Common myeloid progenitor, CD34-positive (primary cell): ENCODE measurements around the gene STX1A.

ENCODE experiments used
- CTCF ChIA-PET: fragments of 350-600 bp; sonication (Branson Sonifier 250); formaldehyde crosslinking; loops from one replicate; lab custom pipeline; 2021; ENCODE audit warnings: antibody characterized with exemption; lab: Charles Lee
- POLR2A ChIA-PET: fragments of 350-600 bp; sonication (Branson Sonifier 250); formaldehyde crosslinking; loops from one replicate; lab custom pipeline; 2021; ENCODE audit warnings: antibody characterized with exemption; lab: Charles Lee
- DNase-seq, 3 donors: peaks; one replicate each; pipeline versions ENCODE4 v3.0.0 to v3.0.0-alpha.2; 2013
- H3K27ac ChIP-seq, 2 experiments: 1 replicate in 1 of 2; 2 replicates in 1 of 2; pipeline ENCODE4 v1.7.0; 2013; ENCODE audit warnings: inconsistent platforms in 2 of 2, low read length in 2 of 2, mild to moderate bottlenecking in 2 of 2, low read depth in 1 of 2, moderate library complexity in 1 of 2; ENCODE audit not compliant: severe bottlenecking in 2 of 2, insufficient read depth in 1 of 2, poor library complexity in 1 of 2
- H3K27me3 ChIP-seq, 5 experiments: replicated peaks in 2 of 5; 1 replicate in 3 of 5; 2 replicates in 2 of 5; pipeline versions ENCODE4 v1.6.1 to v1.7.0; 2013; ENCODE audit warnings: low read length in 4 of 5, mild to moderate bottlenecking in 2 of 5, moderate library complexity in 2 of 5, inconsistent platforms in 1 of 5; ENCODE audit not compliant: insufficient read depth in 5 of 5, control insufficient read depth in 4 of 5
- H3K36me3 ChIP-seq, 4 experiments: 1 replicate in 2 of 4; 2 replicates in 2 of 4; pipeline versions ENCODE4 v1.6.1 to v1.7.0; 2013; ENCODE audit warnings: low read length in 3 of 4, control low read depth in 1 of 4, mild to moderate bottlenecking in 1 of 4; ENCODE audit not compliant: control insufficient read depth in 4 of 4, insufficient read depth in 4 of 4
- H3K4me1 ChIP-seq, 4 experiments: 1 replicate in 3 of 4; 2 replicates in 1 of 4; pipeline versions ENCODE4 v1.6.1 to v1.7.1; 2013; ENCODE audit warnings: low read length in 3 of 4, mild to moderate bottlenecking in 3 of 4, control low read depth in 1 of 4, inconsistent platforms in 1 of 4, moderate library complexity in 1 of 4; ENCODE audit not compliant: control insufficient read depth in 4 of 4, insufficient read depth in 4 of 4; ENCODE audit errors: control extremely low read depth in 1 of 4
- H3K4me3 ChIP-seq, 7 experiments: 1 replicate in 4 of 7; 2 replicates in 3 of 7; pipeline versions ENCODE4 v1.5.1 to v1.7.0; 2013; ENCODE audit warnings: mild to moderate bottlenecking in 7 of 7, low read length in 6 of 7, moderate library complexity in 6 of 7, inconsistent platforms in 2 of 7, low read depth in 2 of 7, control low read depth in 1 of 7; ENCODE audit not compliant: insufficient read depth in 4 of 7, control insufficient read depth in 1 of 7; ENCODE audit errors: extremely low read depth in 1 of 7
- H3K9me3 ChIP-seq, 5 experiments: 1 replicate in 4 of 5; 2 replicates in 1 of 5; pipeline versions ENCODE4 v1.6.1 to v1.7.1; 2013; ENCODE audit warnings: low read length in 4 of 5, mild to moderate bottlenecking in 2 of 5, inconsistent platforms in 1 of 5, low read depth in 1 of 5, moderate library complexity in 1 of 5; ENCODE audit not compliant: control insufficient read depth in 4 of 5, insufficient read depth in 2 of 5; ENCODE audit errors: control extremely low read depth in 1 of 5
- WGBS: methylation state at CpG from one replicate; pipeline ENCODE4 v1.1.5; 2013; ENCODE audit not compliant: insufficient coverage; 5-methylcytosine and 5-hydroxymethylcytosine counted together

STX1A gene

GRCh38 chr7:73683788-73684693 is 35.4 kb downstream of the STX1A start:
- Histone ChIP-seq H3K27ac (peak overlapping the region; percentile 86 to 88), H3K4me1 (peaks cover 5 to 26% (median 20%) of the 10 kb centered on the region in 4 experiments), H3K27me3 (no peaks in the 10 kb centered on the region), H3K4me3 (peak overlapping the region; percentile 92 to 99 (median 97)), H3K36me3 (peaks cover 0 to 36% (median 21%) of the 10 kb centered on the region in 4 experiments), H3K9me3 (no peaks in the 10 kb centered on the region)
- ChIA-PET POLR2A (no interaction called here), CTCF (interaction anchor here (1.0 to 1.1 kb wide), 2 partner anchors 13 to 17 kb away, joined by 3 to 5 read pairs; no protein-coding TSS in a partner anchor)
- no peak for DNase-seq
- WGBS: 24% methylated on average over 31 of the region's 58 CpGs

GRCh38 chr7:73683056-73683787 is 36.2 kb downstream of the STX1A start, which contains the start of the genes BUD23 and DNAJC30:
TSS of gene BUD23 (plus strand) at chr7:73683597. CDS start at chr7:73683626, 29 bp downstream.
TSS of gene DNAJC30 (minus strand) at chr7:73683453. CDS start at chr7:73683423, 30 bp downstream.
- Histone ChIP-seq H3K27me3 (no peaks in the 10 kb centered on the region), H3K4me3 (peak within 1 kb of the TSS; percentile 92 to 99 (median 97)), H3K36me3 (peaks cover 2 to 33% (median 20%) of the 10 kb centered on the region in 4 experiments), H3K27ac (peak within 1 kb of the TSS; percentile 86 to 88), H3K9me3 (no peaks in the 10 kb centered on the region), H3K4me1 (peaks cover 5 to 26% (median 20%) of the 10 kb centered on the region in 4 experiments)
- under 1% methylated on average over 65 of the region's 68 CpGs for whole genome bisulfite sequencing
- DNase-seq: peak; percentile 95 to 98 (median 97)
- ChIA-PET POLR2A (no interaction called here), CTCF (no interaction called here)

GRCh38 chr7:73682745-73683055 is 36.8 kb downstream of the STX1A start:
- 1% methylated on average over 31 of the region's 33 CpGs for WGBS
- Histone ChIP-seq H3K9me3 (no peaks in the 10 kb centered on the region), H3K4me1 (peaks cover 5 to 26% (median 20%) of the 10 kb centered on the region in 4 experiments), H3K4me3 (peak overlapping the region; percentile 74 to 99 (median 97)), H3K27ac (peak overlapping the region; percentile 40 to 88), H3K36me3 (peaks cover 2 to 34% (median 22%) of the 10 kb centered on the region in 4 experiments), H3K27me3 (no peaks in the 10 kb centered on the region)
- no peak for DNase-seq
- ChIA-PET CTCF (no interaction called here), POLR2A (no interaction called here)

- Histone ChIP-seq H3K9me3 (no peaks in the 10 kb centered on the region), H3K36me3 (peaks cover 2 to 21% (median 12%) of the 10 kb centered on the region in 4 experiments), H3K27ac (no peak overlapping the region), H3K4me3 (no peak overlapping the region), H3K27me3 (no peaks in the 10 kb centered on the region), H3K4me1 (peaks cover 5 to 26% (median 20%) of the 10 kb centered on the region in 4 experiments)
- WGBS: 91% methylated on average over 7 of the region's 8 CpGs
- DNase-seq: no peak
- POLR2A ChIA-PET: no interaction called here
- CTCF ChIA-PET: no interaction called here
Observed at GRCh38 chr7:73681031-73681430, 38.4 kb downstream of the STX1A start.

- no peak for DNase-seq
- ChIA-PET CTCF (no interaction called here), POLR2A (no interaction called here)
Observed at GRCh38 chr7:73680501-73680900, 39.0 kb downstream of the STX1A start.

GRCh38 chr7:73679709-73680108 is 39.8 kb downstream of the STX1A start:
- WGBS: 71% methylated on average over 2 of the region's 2 CpGs
- no peak for DNase-seq
- peaks cover 2 to 21% (median 10%) of the 10 kb centered on the region in 4 experiments for H3K36me3 ChIP-seq

More at GRCh38 chr7:73680501-73680900, 39.0 kb downstream of the STX1A start:
- peaks cover 5 to 26% (median 20%) of the 10 kb centered on the region in 4 experiments for H3K4me1 ChIP-seq
- H3K36me3 ChIP-seq: peaks cover 2 to 21% (median 11%) of the 10 kb centered on the region in 4 experiments
- H3K27me3 ChIP-seq: peaks cover 0 to 2% (median 0%) of the 10 kb centered on the region in 5 experiments
- no peak overlapping the region for H3K27ac ChIP-seq
- H3K9me3 ChIP-seq: no peaks in the 10 kb centered on the region
- no peak overlapping the region for H3K4me3 ChIP-seq
- 100% methylated on average over 4 of the region's 7 CpGs for WGBS

More at GRCh38 chr7:73679709-73680108, 39.8 kb downstream of the STX1A start:
- CTCF ChIA-PET: no interaction called here
- Histone ChIP-seq H3K4me3 (no peak overlapping the region), H3K9me3 (no peaks in the 10 kb centered on the region), H3K27me3 (peaks cover 0 to 7% (median 4%) of the 10 kb centered on the region in 5 experiments), H3K27ac (no peak overlapping the region), H3K4me1 (peaks cover 5 to 26% (median 20%) of the 10 kb centered on the region in 4 experiments)
- POLR2A ChIA-PET: interaction anchor here (0.7 kb wide), 1 partner anchor 38 kb away, joined by 3 read pairs; no protein-coding TSS in a partner anchor
